H9 (cell line): ENCODE data around the gene BSPRY. TPM values are rescaled to one million over a fixed set of nuclear protein-coding genes. Genes with fewer than 3 reads are reported as not detected.
A peak's percentile ranks its signal among the peaks of the same experiment; 100 is the strongest.

Experiments used
- DNase-seq: peaks from one replicate; pipeline ENCODE4 v3.0.0-alpha.2; 2017
- H2AFZ ChIP-seq: one replicate; pipeline ENCODE4 v1.6.1; 2013; ENCODE audit warnings: mild to moderate bottlenecking, low read length, control low read depth, moderate library complexity
- H2AK5ac ChIP-seq: 2 replicates; pipeline ENCODE4 v1.6.1; 2013; ENCODE audit warnings: low read length, control low read depth, mixed read lengths; ENCODE audit not compliant: insufficient read length
- H2BK120ac ChIP-seq: one replicate; pipeline ENCODE4 v1.6.1; 2013; ENCODE audit warnings: low read depth, mild to moderate bottlenecking, low read length, control low read depth, inconsistent platforms; ENCODE audit not compliant: poor library complexity, severe bottlenecking
- H2BK12ac ChIP-seq: 2 replicates; pipeline ENCODE4 v1.6.1; 2013; ENCODE audit warnings: low read length, control low read depth, mixed read lengths, low read depth; ENCODE audit not compliant: insufficient read length
- H2BK15ac ChIP-seq: 2 replicates; pipeline ENCODE4 v1.6.1; 2013; ENCODE audit warnings: low read depth, low read length, control low read depth
- H2BK20ac ChIP-seq: one replicate; pipeline ENCODE4 v1.6.1; 2013; ENCODE audit warnings: low read depth, mild to moderate bottlenecking, low read length, control low read depth, inconsistent platforms; ENCODE audit not compliant: poor library complexity, severe bottlenecking
- H2BK5ac ChIP-seq: 2 replicates; pipeline ENCODE4 v1.6.1; 2013; ENCODE audit warnings: low read length, control low read depth, mixed read lengths; ENCODE audit not compliant: insufficient read length
- H3K14ac ChIP-seq: 2 replicates; pipeline ENCODE4 v1.6.1; 2013; ENCODE audit warnings: low read length, control low read depth; ENCODE audit not compliant: insufficient read depth
- H3K18ac ChIP-seq: 2 replicates; pipeline ENCODE4 v1.6.1; 2013; ENCODE audit warnings: low read depth, mild to moderate bottlenecking, mixed read lengths, low read length, control low read depth; ENCODE audit not compliant: insufficient read length
- H3K23ac ChIP-seq: 2 replicates; pipeline ENCODE4 v1.6.1; 2013; ENCODE audit warnings: low read length, control low read depth, mixed read lengths, low read depth; ENCODE audit not compliant: insufficient read length
- H3K23me2 ChIP-seq: 2 replicates; pipeline ENCODE4 v1.6.1; 2013; ENCODE audit warnings: low read depth, mild to moderate bottlenecking, mixed read lengths, low read length, control low read depth; ENCODE audit not compliant: insufficient read length, poor library complexity, severe bottlenecking
- H3K27ac ChIP-seq: 2 replicates; pipeline ENCODE4 v1.5.1; 2013; ENCODE audit warnings: low read length, control low read depth, mixed read lengths, low read depth; ENCODE audit not compliant: insufficient read length
- H3K27me3 ChIP-seq: 2 replicates; pipeline ENCODE4 v1.6.1; 2013; ENCODE audit warnings: low read length, control low read depth, inconsistent platforms; ENCODE audit not compliant: insufficient read depth
- H3K4ac ChIP-seq: 2 replicates; pipeline ENCODE4 v1.6.1; 2013; ENCODE audit warnings: low read depth, mild to moderate bottlenecking, control low read depth, inconsistent platforms, low read length, moderate library complexity
- H3K4me1 ChIP-seq: 2 replicates; pipeline ENCODE4 v1.6.1; 2013; ENCODE audit warnings: low read length, control low read depth, inconsistent platforms; ENCODE audit not compliant: insufficient read depth
- H3K4me2 ChIP-seq: 2 replicates; pipeline ENCODE4 v1.6.1; 2013; ENCODE audit warnings: low read length, control low read depth, mixed read lengths; ENCODE audit not compliant: insufficient read length, insufficient read depth
- H3K56ac ChIP-seq: 2 replicates; pipeline ENCODE4 v1.6.1; 2013; ENCODE audit warnings: low read depth, mild to moderate bottlenecking, mixed read lengths, low read length, control low read depth; ENCODE audit not compliant: insufficient read length
- H3K79me1 ChIP-seq: 2 replicates; pipeline ENCODE4 v1.6.1; 2013; ENCODE audit warnings: low read depth, mild to moderate bottlenecking, moderate library complexity, low read length, control low read depth, inconsistent platforms; ENCODE audit not compliant: insufficient read depth, poor library complexity, severe bottlenecking
- H3K79me2 ChIP-seq: 2 replicates; pipeline ENCODE4 v1.6.1; 2013; ENCODE audit warnings: low read length, control low read depth, inconsistent platforms; ENCODE audit not compliant: insufficient read depth
- H3K9ac ChIP-seq: 2 replicates; pipeline ENCODE4 v1.6.1; 2013; ENCODE audit warnings: low read length, control low read depth, mixed read lengths; ENCODE audit not compliant: insufficient read length; ENCODE audit errors: extremely low read depth
- H3K9me3 ChIP-seq: one replicate; pipeline ENCODE4 v1.6.1; 2013; ENCODE audit warnings: low read depth, low read length, inconsistent platforms; ENCODE audit not compliant: control insufficient read depth
- H3T11ph ChIP-seq: one replicate; pipeline ENCODE4 v1.6.1; 2013; ENCODE audit warnings: mild to moderate bottlenecking, low read length, control low read depth, inconsistent platforms
- H4K20me1 ChIP-seq: one replicate; pipeline ENCODE4 v1.6.1; 2013; ENCODE audit not compliant: control insufficient read depth, insufficient read length, insufficient read depth
- H4K5ac ChIP-seq: 2 replicates; pipeline ENCODE4 v1.6.1; 2013; ENCODE audit warnings: low read depth, mild to moderate bottlenecking, mixed read lengths, low read length, control low read depth; ENCODE audit not compliant: insufficient read length
- H4K8ac ChIP-seq: replicated peaks from 2 replicates; pipeline ENCODE4 v1.6.1; 2013; ENCODE audit warnings: low read length, control low read depth, mixed read lengths, low read depth; ENCODE audit not compliant: insufficient read length
- H4K91ac ChIP-seq: 2 replicates; pipeline ENCODE4 v1.6.1; 2013; ENCODE audit warnings: low read depth, mild to moderate bottlenecking, moderate library complexity, mixed read lengths, low read length, control low read depth; ENCODE audit not compliant: insufficient read length
- H3K27ac Mint-ChIP-seq, 3 experiments: 2 replicates in 2 of 3; 3 replicates in 1 of 3; pipeline ENCODE4 v1.8.0; 2020 to 2021; ENCODE audit warnings: mixed read lengths in 3 of 3, mild to moderate bottlenecking in 1 of 3, moderate library complexity in 1 of 3
- H3K27me3 Mint-ChIP-seq: 2 replicates; pipeline ENCODE4 v1.8.0; 2021; ENCODE audit warnings: low read depth, mild to moderate bottlenecking, moderate library complexity, mixed read lengths
- H3K36me3 Mint-ChIP-seq, 3 experiments: 2 replicates in 2 of 3; 3 replicates in 1 of 3; pipeline ENCODE4 v1.8.0; 2020 to 2021; ENCODE audit warnings: low read depth in 3 of 3, mixed read lengths in 3 of 3; ENCODE audit not compliant: insufficient read depth in 1 of 3
- H3K4me1 Mint-ChIP-seq, 2 experiments: 2 replicates each; pipeline ENCODE4 v1.8.0; 2020; ENCODE audit warnings: mixed read lengths in 2 of 2
- H3K4me3 Mint-ChIP-seq, 2 experiments: 2 replicates in 1 of 2; 3 replicates in 1 of 2; pipeline ENCODE4 v1.8.0; 2020 to 2021; ENCODE audit warnings: mild to moderate bottlenecking in 2 of 2, mixed read lengths in 2 of 2, moderate library complexity in 1 of 2
- H3K9me3 Mint-ChIP-seq, 2 experiments: 2 replicates in 1 of 2; 3 replicates in 1 of 2; pipeline ENCODE4 v1.8.0; 2020; ENCODE audit warnings: mild to moderate bottlenecking in 2 of 2, mixed read lengths in 2 of 2, moderate library complexity in 1 of 2
- WGBS: extraction: QIAGEN DNeasy Blood & Tissue Kit; methylation state at CpG from one replicate; pipeline ENCODE4 v1.1.7; 2013; ENCODE audit warnings: missing lambda C conversion rate, low lambda C conversion rate, mixed read lengths; ENCODE audit not compliant: insufficient read length; ENCODE audit errors: extremely low coverage; 5-methylcytosine and 5-hydroxymethylcytosine counted together
- total RNA-seq: library from RNA; stranded (reverse); gene quantifications from 2 replicates; pipeline ENCODE4 v1.2.1, GENCODE V29; 2021
- TF ChIP-seq, protein P1 (sequence below): fragments of 200-600 bp; sonication (generic); conservative IDR thresholded peaks from 3 replicates; pipeline ENCODE4 v1.8.0; 2021; ENCODE audit warnings: antibody characterized with exemption, mild to moderate bottlenecking

The BSPRY gene
- total RNA-seq, 1 experiment from 2014 or later = 4.5 TPM

GRCh38 chr9:113340011-113340699 is 9.2 kb upstream of the BSPRY start, which contains the start of gene WDR31:
Gene WDR31 (minus strand): TSS chr9:113340275. CDS start chr9:113332022, 8,253 bp downstream.
- no peak within 1 kb of the TSS for H4K91ac ChIP-seq
- H3K9me3 Mint-ChIP-seq = no peaks in the 10 kb centered on the region; a peak in 1 of 5 replicates
- H4K8ac ChIP-seq = no peak within 1 kb of the TSS
- no peak within 1 kb of the TSS for H2BK120ac ChIP-seq
- H3K27me3 ChIP-seq = no peaks in the 10 kb centered on the region; the same call in 1 of the 2 replicates
- H3K36me3 Mint-ChIP-seq = no peaks in the 10 kb centered on the region
- no peaks in the 10 kb centered on the region for H3K79me1 ChIP-seq
- no peak within 1 kb of the TSS for H3K56ac ChIP-seq
- H3K79me2 ChIP-seq = no peaks in the 10 kb centered on the region
- TF ChIP-seq, protein P1, sequence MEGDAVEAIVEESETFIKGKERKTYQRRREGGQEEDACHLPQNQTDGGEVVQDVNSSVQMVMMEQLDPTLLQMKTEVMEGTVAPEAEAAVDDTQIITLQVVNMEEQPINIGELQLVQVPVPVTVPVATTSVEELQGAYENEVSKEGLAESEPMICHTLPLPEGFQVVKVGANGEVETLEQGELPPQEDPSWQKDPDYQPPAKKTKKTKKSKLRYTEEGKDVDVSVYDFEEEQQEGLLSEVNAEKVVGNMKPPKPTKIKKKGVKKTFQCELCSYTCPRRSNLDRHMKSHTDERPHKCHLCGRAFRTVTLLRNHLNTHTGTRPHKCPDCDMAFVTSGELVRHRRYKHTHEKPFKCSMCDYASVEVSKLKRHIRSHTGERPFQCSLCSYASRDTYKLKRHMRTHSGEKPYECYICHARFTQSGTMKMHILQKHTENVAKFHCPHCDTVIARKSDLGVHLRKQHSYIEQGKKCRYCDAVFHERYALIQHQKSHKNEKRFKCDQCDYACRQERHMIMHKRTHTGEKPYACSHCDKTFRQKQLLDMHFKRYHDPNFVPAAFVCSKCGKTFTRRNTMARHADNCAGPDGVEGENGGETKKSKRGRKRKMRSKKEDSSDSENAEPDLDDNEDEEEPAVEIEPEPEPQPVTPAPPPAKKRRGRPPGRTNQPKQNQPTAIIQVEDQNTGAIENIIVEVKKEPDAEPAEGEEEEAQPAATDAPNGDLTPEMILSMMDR = no peak
- no peak within 1 kb of the TSS for H2AK5ac ChIP-seq
- H3K4me1 ChIP-seq = no peaks in the 10 kb centered on the region
- H3K9me3 ChIP-seq = no peaks in the 10 kb centered on the region
- H3K9ac ChIP-seq = peak within 1 kb of the TSS; percentile 31
- H3K4ac ChIP-seq = no peak within 1 kb of the TSS
- peak within 1 kb of the TSS; percentile 75 for H3K4me2 ChIP-seq
- no peak within 1 kb of the TSS for H2BK20ac ChIP-seq
- peak within 1 kb of the TSS; percentile 67 to 84 for H3K4me3 Mint-ChIP-seq
- no peak within 1 kb of the TSS for H3K14ac ChIP-seq
- no CpG with 5 or more reads among the region's 46 CpGs for WGBS
- no peak within 1 kb of the TSS for H3K18ac ChIP-seq
- H2BK12ac ChIP-seq = no peak within 1 kb of the TSS
- no peak within 1 kb of the TSS for H3T11ph ChIP-seq
- H3K4me1 Mint-ChIP-seq = peaks cover 0 to 7% of the 10 kb centered on the region in 2 experiments
- no peak within 1 kb of the TSS for H2BK5ac ChIP-seq
- DNase-seq = peak; percentile 90
- no peak within 1 kb of the TSS for H4K5ac ChIP-seq
- no peak within 1 kb of the TSS for H3K27ac ChIP-seq
- peak within 1 kb of the TSS; percentile 66 for H2AFZ ChIP-seq
- no peak within 1 kb of the TSS for H3K23ac ChIP-seq
- H4K20me1 ChIP-seq = no peaks in the 10 kb centered on the region
- peak within 1 kb of the TSS in 1 of 3 experiments; percentile 87; a peak in 2 of 7 replicates for H3K27ac Mint-ChIP-seq
- H3K27me3 Mint-ChIP-seq = peaks cover 38% of the 10 kb centered on the region
- no peak within 1 kb of the TSS for H2BK15ac ChIP-seq
- peaks cover 9% of the 10 kb centered on the region for H3K23me2 ChIP-seq
